Epithelial cell of proximal tubule (primary cell): Measurements from ENCODE around the gene CD163L1. TPM values are rescaled to one million over a fixed set of nuclear protein-coding genes. Genes with fewer than 3 reads are reported as not detected.

Experiments used
- DNase-seq: peaks from one replicate; pipeline ENCODE4 v3.0.0-alpha.2; 2011; ENCODE audit warnings: low read depth
- H3K4me3 ChIP-seq: 2 replicates; pipeline ENCODE4 v1.5.1; 2011; ENCODE audit warnings: low read depth, mild to moderate bottlenecking, low read length
- CTCF ChIP-seq: conservative IDR thresholded peaks from 2 replicates; pipeline ENCODE4 v1.5.1; 2012; ENCODE audit warnings: low read depth, mild to moderate bottlenecking, low read length
- total RNA-seq: library from RNA; depleted of rRNA; stranded (reverse); fragments of >200 nt; gene quantifications from 2 replicates; pipeline ENCODE4 v1.2.3, GENCODE V29; 2015

CD163L1 gene
- total RNA-seq, 1 donor from 2014 or later: 0.12 TPM

- no peak overlapping the region for H3K4me3 ChIP-seq
- TF ChIP-seq CTCF: no peak
- no peak for DNase-seq
Measured at GRCh38 chr12:7354529-7354928, 89.4 kb downstream of the CD163L1 start.

- DNase-seq: no peak
- no peak for TF ChIP-seq CTCF
- no peak overlapping the region for H3K4me3 ChIP-seq
Measured at GRCh38 chr12:7352661-7353060, 91.3 kb downstream of the CD163L1 start.

- no peak for TF ChIP-seq CTCF
- DNase-seq: no peak
- no peak overlapping the region for H3K4me3 ChIP-seq
Measured at GRCh38 chr12:7351177-7351576, 92.8 kb downstream of the CD163L1 start.

GRCh38 chr12:7349418-7349817 lies 94.5 kb downstream of the CD163L1 start:
- no peak for DNase-seq
- TF ChIP-seq CTCF: no peak
- H3K4me3 ChIP-seq: no peak overlapping the region

GRCh38 chr12:7346551-7347225 lies 97.3 kb downstream of the CD163L1 start:
- no peak for TF ChIP-seq CTCF
- no peak overlapping the region for H3K4me3 ChIP-seq
- no peak for DNase-seq

- no peak for DNase-seq
- no peak for TF ChIP-seq CTCF
- no peak overlapping the region for H3K4me3 ChIP-seq
Measured at GRCh38 chr12:7344833-7345606, 98.9 kb downstream of the CD163L1 start.
